H1 (cell line): Measurements from ENCODE around the gene FAM50A. TPM values are rescaled to one million over a fixed set of nuclear protein-coding genes. Genes with fewer than 3 reads are reported as not detected.

ENCODE experiments used
- CHD2 ChIP-seq: IDR thresholded peaks from 2 replicates; pipeline ENCODE4 v1.6.1; 2012; ENCODE audit warnings: low read length, improper control_type of control experiment
- EGR1 ChIP-seq: IDR thresholded peaks from 2 replicates; pipeline ENCODE4 v1.6.1; 2011; ENCODE audit warnings: low read depth, low read length, borderline replicate concordance
- KDM4A ChIP-seq: IDR thresholded peaks from one replicate; pipeline ENCODE4 v1.7.1; 2012; ENCODE audit warnings: low read depth, mild to moderate bottlenecking, moderate library complexity, low read length, inconsistent platforms; ENCODE audit not compliant: severe bottlenecking
- POLR2AphosphoS5 ChIP-seq: IDR thresholded peaks from 2 replicates; pipeline ENCODE4 v1.6.1; 2011; ENCODE audit warnings: low read depth, low read length
- RAD21 ChIP-seq, 2 experiments: IDR thresholded peaks in 1 of 2; conservative IDR thresholded peaks in 1 of 2; 2 replicates each; pipeline ENCODE4 v1.6.1; 2011; ENCODE audit warnings: low read depth in 2 of 2, low read length in 2 of 2, improper control_type of control experiment in 1 of 2, inconsistent platforms in 1 of 2, mild to moderate bottlenecking in 1 of 2, moderate library complexity in 1 of 2
- TBP ChIP-seq: IDR thresholded peaks from 2 replicates; pipeline ENCODE4 v1.6.1; 2011; ENCODE audit warnings: low read depth, low read length, improper control_type of control experiment
- TEAD4 ChIP-seq: IDR thresholded peaks from 2 replicates; pipeline ENCODE4 v1.6.1; 2012; ENCODE audit warnings: low read depth, low read length, inconsistent platforms, mixed read lengths
- polyA plus RNA-seq, 7 experiments: library from polyadenylated mRNA; depleted of rRNA in 3 of 7; stranded (reverse) in 5 of 7; unstranded in 2 of 7; fragments of >200 nt in 5 of 7; fragments of 200-250 nt in 2 of 7; gene quantifications; 1 replicate in 5 of 7; 2 replicates in 1 of 7; 4 replicates in 1 of 7; pipeline versions ENCODE4 v1.2.1 to v1.2.3, GENCODE V29; 2011 to 2013; ENCODE audit warnings: missing spikeins in 2 of 7, mixed read lengths in 2 of 7
- total RNA-seq: library from RNA; stranded (reverse); fragmentation: NEBNext Ultra II Directional; extraction: Animal tissue kit (Norgen Biotek cat#: 25700); gene quantifications from 2 replicates; pipeline ENCODE4 v1.2.1, GENCODE V29; 2021
- TF ChIP-seq, protein P1 (sequence below): fragments of 300-600 bp; sonication (generic); IDR thresholded peaks from 2 replicates; pipeline ENCODE4 v1.7.1; 2012; ENCODE audit warnings: low read length, moderate library complexity, mild to moderate bottlenecking, inconsistent platforms; ENCODE audit not compliant: insufficient replicate concordance
- TF ChIP-seq, protein P2 (sequence below): IDR thresholded peaks from 2 replicates; pipeline ENCODE4 v1.6.1; 2012; ENCODE audit warnings: inconsistent platforms

The FAM50A gene
- total and polyA plus RNA-seq, 2 of the 8 experiments (the other 6 are each of a cell fraction or from before 2014, with no cell fraction given) = 30.7 to 48.7 TPM

DNA sequence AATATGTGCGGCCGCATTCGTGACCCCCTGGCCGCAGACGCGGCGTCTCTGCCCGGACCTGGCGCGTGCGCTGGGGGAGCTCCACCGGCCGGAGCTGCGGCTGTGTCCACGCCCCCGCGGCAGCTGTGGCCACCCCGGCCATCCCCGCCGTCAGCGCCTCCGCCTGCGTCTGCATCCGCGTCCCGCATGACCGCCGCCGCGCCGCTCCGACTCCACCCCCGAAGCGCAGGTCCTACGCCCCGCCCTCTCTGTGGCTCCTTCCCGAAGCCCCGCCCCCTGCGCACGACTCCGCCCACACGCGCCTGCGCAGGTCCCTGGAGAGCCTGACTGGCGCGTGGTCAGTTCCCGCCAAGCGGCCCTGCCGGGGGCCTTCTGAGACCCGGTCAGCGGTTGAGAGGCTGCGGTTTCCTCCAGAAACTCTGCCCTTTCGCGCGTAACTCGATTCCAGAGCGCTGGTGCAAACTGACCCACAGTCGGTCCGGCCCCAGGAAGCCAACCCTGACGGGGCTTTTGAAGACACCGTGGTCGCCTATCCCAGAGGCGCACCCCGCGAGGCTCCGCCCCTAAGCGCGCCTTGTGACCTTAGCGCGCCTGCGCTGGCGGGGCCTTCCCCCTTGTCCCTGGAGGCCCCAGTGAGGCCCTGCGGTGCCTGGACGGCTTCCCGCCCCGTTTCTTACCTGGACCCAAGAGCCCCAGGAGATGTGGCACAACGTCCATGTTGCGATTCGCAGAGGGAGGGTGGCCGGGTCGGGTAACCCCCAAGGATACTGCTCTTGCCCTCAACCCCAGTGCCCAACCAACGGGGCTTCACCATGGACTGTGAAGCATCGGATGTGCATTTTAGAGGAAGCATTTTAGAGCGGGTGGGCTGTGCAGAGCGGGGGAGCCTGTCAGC is 35.0 kb downstream of the FAM50A start, which contains the start of gene LAGE3 (continued):
- TF ChIP-seq, protein P1, sequence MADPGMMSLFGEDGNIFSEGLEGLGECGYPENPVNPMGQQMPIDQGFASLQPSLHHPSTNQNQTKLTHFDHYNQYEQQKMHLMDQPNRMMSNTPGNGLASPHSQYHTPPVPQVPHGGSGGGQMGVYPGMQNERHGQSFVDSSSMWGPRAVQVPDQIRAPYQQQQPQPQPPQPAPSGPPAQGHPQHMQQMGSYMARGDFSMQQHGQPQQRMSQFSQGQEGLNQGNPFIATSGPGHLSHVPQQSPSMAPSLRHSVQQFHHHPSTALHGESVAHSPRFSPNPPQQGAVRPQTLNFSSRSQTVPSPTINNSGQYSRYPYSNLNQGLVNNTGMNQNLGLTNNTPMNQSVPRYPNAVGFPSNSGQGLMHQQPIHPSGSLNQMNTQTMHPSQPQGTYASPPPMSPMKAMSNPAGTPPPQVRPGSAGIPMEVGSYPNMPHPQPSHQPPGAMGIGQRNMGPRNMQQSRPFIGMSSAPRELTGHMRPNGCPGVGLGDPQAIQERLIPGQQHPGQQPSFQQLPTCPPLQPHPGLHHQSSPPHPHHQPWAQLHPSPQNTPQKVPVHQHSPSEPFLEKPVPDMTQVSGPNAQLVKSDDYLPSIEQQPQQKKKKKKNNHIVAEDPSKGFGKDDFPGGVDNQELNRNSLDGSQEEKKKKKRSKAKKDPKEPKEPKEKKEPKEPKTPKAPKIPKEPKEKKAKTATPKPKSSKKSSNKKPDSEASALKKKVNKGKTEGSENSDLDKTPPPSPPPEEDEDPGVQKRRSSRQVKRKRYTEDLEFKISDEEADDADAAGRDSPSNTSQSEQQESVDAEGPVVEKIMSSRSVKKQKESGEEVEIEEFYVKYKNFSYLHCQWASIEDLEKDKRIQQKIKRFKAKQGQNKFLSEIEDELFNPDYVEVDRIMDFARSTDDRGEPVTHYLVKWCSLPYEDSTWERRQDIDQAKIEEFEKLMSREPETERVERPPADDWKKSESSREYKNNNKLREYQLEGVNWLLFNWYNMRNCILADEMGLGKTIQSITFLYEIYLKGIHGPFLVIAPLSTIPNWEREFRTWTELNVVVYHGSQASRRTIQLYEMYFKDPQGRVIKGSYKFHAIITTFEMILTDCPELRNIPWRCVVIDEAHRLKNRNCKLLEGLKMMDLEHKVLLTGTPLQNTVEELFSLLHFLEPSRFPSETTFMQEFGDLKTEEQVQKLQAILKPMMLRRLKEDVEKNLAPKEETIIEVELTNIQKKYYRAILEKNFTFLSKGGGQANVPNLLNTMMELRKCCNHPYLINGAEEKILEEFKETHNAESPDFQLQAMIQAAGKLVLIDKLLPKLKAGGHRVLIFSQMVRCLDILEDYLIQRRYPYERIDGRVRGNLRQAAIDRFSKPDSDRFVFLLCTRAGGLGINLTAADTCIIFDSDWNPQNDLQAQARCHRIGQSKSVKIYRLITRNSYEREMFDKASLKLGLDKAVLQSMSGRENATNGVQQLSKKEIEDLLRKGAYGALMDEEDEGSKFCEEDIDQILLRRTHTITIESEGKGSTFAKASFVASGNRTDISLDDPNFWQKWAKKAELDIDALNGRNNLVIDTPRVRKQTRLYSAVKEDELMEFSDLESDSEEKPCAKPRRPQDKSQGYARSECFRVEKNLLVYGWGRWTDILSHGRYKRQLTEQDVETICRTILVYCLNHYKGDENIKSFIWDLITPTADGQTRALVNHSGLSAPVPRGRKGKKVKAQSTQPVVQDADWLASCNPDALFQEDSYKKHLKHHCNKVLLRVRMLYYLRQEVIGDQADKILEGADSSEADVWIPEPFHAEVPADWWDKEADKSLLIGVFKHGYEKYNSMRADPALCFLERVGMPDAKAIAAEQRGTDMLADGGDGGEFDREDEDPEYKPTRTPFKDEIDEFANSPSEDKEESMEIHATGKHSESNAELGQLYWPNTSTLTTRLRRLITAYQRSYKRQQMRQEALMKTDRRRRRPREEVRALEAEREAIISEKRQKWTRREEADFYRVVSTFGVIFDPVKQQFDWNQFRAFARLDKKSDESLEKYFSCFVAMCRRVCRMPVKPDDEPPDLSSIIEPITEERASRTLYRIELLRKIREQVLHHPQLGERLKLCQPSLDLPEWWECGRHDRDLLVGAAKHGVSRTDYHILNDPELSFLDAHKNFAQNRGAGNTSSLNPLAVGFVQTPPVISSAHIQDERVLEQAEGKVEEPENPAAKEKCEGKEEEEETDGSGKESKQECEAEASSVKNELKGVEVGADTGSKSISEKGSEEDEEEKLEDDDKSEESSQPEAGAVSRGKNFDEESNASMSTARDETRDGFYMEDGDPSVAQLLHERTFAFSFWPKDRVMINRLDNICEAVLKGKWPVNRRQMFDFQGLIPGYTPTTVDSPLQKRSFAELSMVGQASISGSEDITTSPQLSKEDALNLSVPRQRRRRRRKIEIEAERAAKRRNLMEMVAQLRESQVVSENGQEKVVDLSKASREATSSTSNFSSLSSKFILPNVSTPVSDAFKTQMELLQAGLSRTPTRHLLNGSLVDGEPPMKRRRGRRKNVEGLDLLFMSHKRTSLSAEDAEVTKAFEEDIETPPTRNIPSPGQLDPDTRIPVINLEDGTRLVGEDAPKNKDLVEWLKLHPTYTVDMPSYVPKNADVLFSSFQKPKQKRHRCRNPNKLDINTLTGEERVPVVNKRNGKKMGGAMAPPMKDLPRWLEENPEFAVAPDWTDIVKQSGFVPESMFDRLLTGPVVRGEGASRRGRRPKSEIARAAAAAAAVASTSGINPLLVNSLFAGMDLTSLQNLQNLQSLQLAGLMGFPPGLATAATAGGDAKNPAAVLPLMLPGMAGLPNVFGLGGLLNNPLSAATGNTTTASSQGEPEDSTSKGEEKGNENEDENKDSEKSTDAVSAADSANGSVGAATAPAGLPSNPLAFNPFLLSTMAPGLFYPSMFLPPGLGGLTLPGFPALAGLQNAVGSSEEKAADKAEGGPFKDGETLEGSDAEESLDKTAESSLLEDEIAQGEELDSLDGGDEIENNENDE = no peak
- no peak for TF ChIP-seq RAD21 (IDR thresholded peaks at IDR 0.05 in 1 of 2, conservative IDR thresholded peaks at IDR 0.05 in 1 of 2; ENCODE audit: low read depth in 2 of 2, low read length in 2 of 2)
- peak; percentile 10; the same call in 1 of the 2 replicates for TF ChIP-seq TBP
- TF ChIP-seq, protein P2, sequence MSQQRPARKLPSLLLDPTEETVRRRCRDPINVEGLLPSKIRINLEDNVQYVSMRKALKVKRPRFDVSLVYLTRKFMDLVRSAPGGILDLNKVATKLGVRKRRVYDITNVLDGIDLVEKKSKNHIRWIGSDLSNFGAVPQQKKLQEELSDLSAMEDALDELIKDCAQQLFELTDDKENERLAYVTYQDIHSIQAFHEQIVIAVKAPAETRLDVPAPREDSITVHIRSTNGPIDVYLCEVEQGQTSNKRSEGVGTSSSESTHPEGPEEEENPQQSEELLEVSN = peak; percentile 99
- no peak for TF ChIP-seq POLR2AphosphoS5
- TF ChIP-seq KDM4A = peak; percentile 41
- peak; percentile 12; the same call in 1 of the 2 replicates for TF ChIP-seq EGR1
- TF ChIP-seq TEAD4 = no peak
- TF ChIP-seq CHD2 = no peak
